Upper lobe of left lung (tissue), 6 donors: ENCODE results near the gene DNAJC8. TPM values are rescaled to one million over a fixed set of nuclear protein-coding genes. Genes with fewer than 3 reads are reported as not detected.

ENCODE experiments used
- ATAC-seq, 2 donors: fragments of 200-7000 bp; cut with Tn5 transposase; one replicate each; pipeline ENCODE4 v1.9.1; 2022; ENCODE audit warnings: mild to moderate bottlenecking in 2 of 2, moderate library complexity in 2 of 2; ENCODE audit not compliant: low FRiP score in 2 of 2
- DNase-seq, 2 donors: peaks; one replicate each; pipeline ENCODE4 v3.0.0-alpha.2; 2019 to 2020
- H3K27ac ChIP-seq, 4 donors: fragments of 200-600 bp; sonication (generic); one replicate each; pipeline ENCODE4 v1.5.1; 2016 to 2019
- H3K27me3 ChIP-seq, 4 donors: fragments of 200-600 bp; sonication (generic); one replicate each; pipeline ENCODE4 v1.5.1; 2017 to 2019
- H3K36me3 ChIP-seq, 4 donors: fragments of 200-600 bp; sonication (generic); one replicate each; pipeline ENCODE4 v1.5.1; 2016 to 2019
- H3K4me1 ChIP-seq, 4 donors: fragments of 200-600 bp; sonication (generic); one replicate each; pipeline ENCODE4 v1.5.1; 2018 to 2019
- H3K4me3 ChIP-seq, 4 donors: fragments of 200-600 bp; sonication (generic); one replicate each; pipeline ENCODE4 v1.5.1; 2017 to 2019; ENCODE audit warnings: mild to moderate bottlenecking in 2 of 4, moderate library complexity in 1 of 4
- H3K9me3 ChIP-seq, 4 donors: fragments of 200-600 bp; sonication (generic); one replicate each; pipeline ENCODE4 v1.5.1; 2018 to 2019
- EP300 ChIP-seq, 4 donors: sonication (generic); formaldehyde crosslinking; IDR thresholded peaks; one replicate each; pipeline ENCODE4 v1.5.1; 2017; ENCODE audit warnings: antibody characterized with exemption in 4 of 4, control low read depth in 2 of 4
- POLR2A ChIP-seq, 4 donors: fragments of 450-650 bp; IDR thresholded peaks; one replicate each; pipeline ENCODE4 v1.5.1; 2016 to 2017; ENCODE audit warnings: antibody characterized with exemption in 4 of 4, mild to moderate bottlenecking in 2 of 4
- POLR2AphosphoS5 ChIP-seq, 2 donors: sonication (generic); formaldehyde crosslinking; IDR thresholded peaks; one replicate each; pipeline ENCODE4 v1.5.1; 2017; ENCODE audit warnings: antibody characterized with exemption in 2 of 2
- WGBS, 2 donors: methylation state at CpG; one replicate each; pipeline ENCODE4 v1.1.5; 2017 to 2018; 5-methylcytosine and 5-hydroxymethylcytosine counted together
- total RNA-seq, 6 donors: library from RNA; depleted of rRNA in 4 of 6; stranded (reverse); fragments of >200 nt in 4 of 6; gene quantifications; one replicate each; pipeline versions ENCODE4 v1.1.0 to v1.2.1, GENCODE V29; 2016 to 2021
- TF ChIP-seq, protein P1 (sequence below), 6 experiments: fragments of 450-650 bp in 4 of 6; fragments of 200-600 bp in 2 of 6; sonication (generic) in 2 of 6; IDR thresholded peaks; one replicate each; pipeline ENCODE4 v1.5.1; 2016 to 2019; ENCODE audit warnings: antibody characterized with exemption in 6 of 6
- donor health status: DM: no; HTN: no; CAD: no; lungs with moderate emphysema.
- donor health status: DM: no; HTN: yes; CAD: no; lungs with severe emphysema.

DNAJC8 gene
- total RNA-seq, 6 donors from 2014 or later: 50.0 to 107 (median 73.5) TPM

DNA sequence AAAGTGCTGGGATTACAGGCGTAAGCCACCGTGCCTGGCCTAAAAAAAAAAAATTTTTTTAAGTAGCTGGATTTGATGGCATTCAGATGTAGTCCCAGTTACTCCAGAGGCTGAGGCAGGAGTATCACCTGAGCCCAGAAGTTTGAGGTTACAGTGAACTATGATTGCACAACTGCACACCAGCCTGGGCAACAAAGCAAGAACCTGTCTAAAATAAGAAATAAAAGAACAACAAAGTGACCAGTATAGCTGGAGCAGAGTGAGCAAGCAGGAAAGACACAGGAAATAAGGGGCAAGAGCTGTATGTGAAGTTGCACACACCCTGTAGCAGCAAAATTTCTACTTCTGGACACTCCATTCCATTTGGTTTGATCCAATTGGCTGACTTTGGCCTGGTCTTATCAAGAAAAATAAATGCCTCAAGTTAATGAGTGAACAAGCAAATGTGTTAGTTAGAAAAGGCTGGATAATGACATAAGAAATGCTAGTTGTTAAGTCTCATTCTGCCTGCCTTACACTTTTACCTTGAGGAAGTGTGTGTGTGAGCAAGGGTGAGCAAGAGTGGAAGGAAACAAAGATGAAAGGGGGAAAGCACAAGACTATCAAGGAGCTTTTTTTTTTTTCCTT, 11.0 kb upstream of the DNAJC8 start:
- H3K4me3 ChIP-seq: no peak overlapping the region
- WGBS, 2 donors: 49 to 50% methylated on average over 2 of the region's 2 CpGs

DNA sequence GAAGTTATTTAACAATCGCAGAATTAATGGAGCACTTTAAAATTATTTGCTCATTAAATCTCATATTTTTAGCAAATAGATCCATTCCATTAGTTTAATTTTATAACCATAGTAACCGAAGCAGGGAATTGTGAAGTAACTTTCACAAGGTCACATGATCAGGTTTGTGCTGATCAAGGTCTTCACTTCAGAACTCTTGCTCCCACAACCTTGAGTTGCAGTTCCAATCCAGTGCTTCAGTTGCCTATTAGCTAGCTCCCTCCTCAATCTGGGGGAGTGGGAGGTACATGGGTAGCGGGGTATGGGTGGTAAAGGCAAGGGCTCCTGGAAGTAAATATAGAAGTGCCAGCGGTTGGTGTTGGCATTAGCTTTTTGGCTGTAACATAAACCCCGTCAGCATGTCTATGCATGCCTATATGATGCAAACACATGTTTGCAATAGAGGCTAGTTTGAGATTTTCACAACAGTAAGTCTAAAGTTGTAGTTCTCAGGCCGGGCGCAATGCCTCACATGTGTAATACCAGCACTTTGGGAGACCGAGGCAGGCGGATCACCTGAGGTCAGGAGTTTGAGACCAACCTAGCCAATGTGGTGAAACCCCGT, 8.9 kb upstream of the DNAJC8 start:
- TF ChIP-seq, protein P1, sequence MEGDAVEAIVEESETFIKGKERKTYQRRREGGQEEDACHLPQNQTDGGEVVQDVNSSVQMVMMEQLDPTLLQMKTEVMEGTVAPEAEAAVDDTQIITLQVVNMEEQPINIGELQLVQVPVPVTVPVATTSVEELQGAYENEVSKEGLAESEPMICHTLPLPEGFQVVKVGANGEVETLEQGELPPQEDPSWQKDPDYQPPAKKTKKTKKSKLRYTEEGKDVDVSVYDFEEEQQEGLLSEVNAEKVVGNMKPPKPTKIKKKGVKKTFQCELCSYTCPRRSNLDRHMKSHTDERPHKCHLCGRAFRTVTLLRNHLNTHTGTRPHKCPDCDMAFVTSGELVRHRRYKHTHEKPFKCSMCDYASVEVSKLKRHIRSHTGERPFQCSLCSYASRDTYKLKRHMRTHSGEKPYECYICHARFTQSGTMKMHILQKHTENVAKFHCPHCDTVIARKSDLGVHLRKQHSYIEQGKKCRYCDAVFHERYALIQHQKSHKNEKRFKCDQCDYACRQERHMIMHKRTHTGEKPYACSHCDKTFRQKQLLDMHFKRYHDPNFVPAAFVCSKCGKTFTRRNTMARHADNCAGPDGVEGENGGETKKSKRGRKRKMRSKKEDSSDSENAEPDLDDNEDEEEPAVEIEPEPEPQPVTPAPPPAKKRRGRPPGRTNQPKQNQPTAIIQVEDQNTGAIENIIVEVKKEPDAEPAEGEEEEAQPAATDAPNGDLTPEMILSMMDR (IDR thresholded peaks at IDR 0.05): no peak
- no peak for TF ChIP-seq EP300 (IDR thresholded peaks at IDR 0.05)
- no peak for TF ChIP-seq POLR2A (IDR thresholded peaks at IDR 0.05)
- TF ChIP-seq POLR2AphosphoS5 (IDR thresholded peaks at IDR 0.05): no peak
- no peaks in the 10 kb centered on the region for H3K27me3 ChIP-seq
- no peak for DNase-seq
- peaks cover 0 to 9% (median 0%) of the 10 kb centered on the region in 4 donors for H3K36me3 ChIP-seq
- H3K27ac ChIP-seq: no peak overlapping the region
- no peak overlapping the region for H3K4me3 ChIP-seq
- no peak for ATAC-seq
- no peaks in the 10 kb centered on the region for H3K9me3 ChIP-seq
- WGBS, 2 donors: 89 to 92% methylated on average over 10 of the region's 10 CpGs
- H3K4me1 ChIP-seq: peaks cover 8 to 31% (median 22%) of the 10 kb centered on the region in 4 donors

More for the DNA sequence above, 11.0 kb upstream of the DNAJC8 start:
- TF ChIP-seq POLR2A (IDR thresholded peaks at IDR 0.05): no peak
- TF ChIP-seq POLR2AphosphoS5 (IDR thresholded peaks at IDR 0.05): no peak
- TF ChIP-seq EP300 (IDR thresholded peaks at IDR 0.05): no peak
- TF ChIP-seq, protein P1 (IDR thresholded peaks at IDR 0.05): no peak
- Histone ChIP-seq H3K27ac (peak overlapping the region in 2 of 4 donors; percentile 16 to 54), H3K27me3 (no peaks in the 10 kb centered on the region), H3K9me3 (no peaks in the 10 kb centered on the region), H3K36me3 (peaks cover 0 to 4% (median 0%) of the 10 kb centered on the region in 4 donors), H3K4me1 (peaks cover 14 to 38% (median 28%) of the 10 kb centered on the region in 4 donors)
- no peak for ATAC-seq
- no peak for DNase-seq

DNA sequence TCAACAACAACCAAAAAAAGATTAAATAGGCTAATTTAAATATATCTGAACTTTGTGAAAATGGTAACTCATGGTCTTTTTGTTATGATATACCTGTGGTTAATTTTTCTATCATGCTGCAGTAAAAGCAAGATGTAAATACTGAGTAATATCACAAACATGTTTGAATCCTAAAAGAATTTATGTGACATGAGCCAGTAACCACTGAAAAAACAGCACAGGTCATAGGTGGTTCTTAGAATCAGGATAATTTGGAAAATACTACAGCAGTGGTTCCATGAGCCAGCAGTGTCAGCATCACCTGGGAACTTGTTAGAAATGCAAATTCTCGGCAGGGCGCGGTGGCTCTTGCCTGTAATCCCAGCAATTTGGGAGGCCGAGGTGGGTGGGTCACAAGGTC, 7.2 kb upstream of the DNAJC8 start:
- no peaks in the 10 kb centered on the region for H3K9me3 ChIP-seq
- no peak for ATAC-seq
- H3K27me3 ChIP-seq: no peaks in the 10 kb centered on the region
- peaks cover 0 to 9% (median 0%) of the 10 kb centered on the region in 4 donors for H3K36me3 ChIP-seq
- H3K4me3 ChIP-seq: no peak overlapping the region
- no peak for TF ChIP-seq POLR2A (IDR thresholded peaks at IDR 0.05)
- no peak for TF ChIP-seq POLR2AphosphoS5 (IDR thresholded peaks at IDR 0.05)
- TF ChIP-seq EP300 (IDR thresholded peaks at IDR 0.05): no peak
- TF ChIP-seq, protein P1 (IDR thresholded peaks at IDR 0.05): no peak
- WGBS, 2 donors: 88 to 91% methylated on average over 4 of the region's 4 CpGs
- peaks cover 14 to 31% (median 23%) of the 10 kb centered on the region in 4 donors for H3K4me1 ChIP-seq
- no peak overlapping the region for H3K27ac ChIP-seq
- DNase-seq: no peak

DNA sequence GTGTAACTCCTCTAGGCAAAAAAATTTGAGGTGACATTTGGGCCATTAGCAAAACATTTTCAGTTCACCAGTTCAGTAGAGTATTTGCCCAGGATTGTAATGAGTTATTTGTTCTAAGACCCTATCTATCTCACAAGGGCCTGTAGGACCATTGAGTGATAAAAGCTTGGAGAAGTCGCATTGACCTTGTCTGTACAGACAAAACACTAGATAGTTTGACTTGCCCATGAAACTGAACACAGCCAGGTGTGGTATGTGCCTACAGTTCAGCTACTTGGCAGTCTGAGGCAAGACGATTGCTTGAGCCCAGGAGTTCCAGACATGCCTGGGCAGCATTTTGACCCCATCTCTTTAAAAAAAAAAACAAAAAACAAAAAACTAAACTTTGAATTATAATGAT, 6.2 kb upstream of the DNAJC8 start:
- TF ChIP-seq EP300 (IDR thresholded peaks at IDR 0.05): no peak
- TF ChIP-seq, protein P1 (IDR thresholded peaks at IDR 0.05): no peak
- TF ChIP-seq POLR2A (IDR thresholded peaks at IDR 0.05): no peak
- TF ChIP-seq POLR2AphosphoS5 (IDR thresholded peaks at IDR 0.05): no peak
- Histone ChIP-seq H3K4me3 (no peak overlapping the region), H3K27me3 (no peaks in the 10 kb centered on the region), H3K36me3 (peaks cover 0 to 9% (median 0%) of the 10 kb centered on the region in 4 donors), H3K4me1 (peaks cover 14 to 29% (median 18%) of the 10 kb centered on the region in 4 donors), H3K27ac (no peak overlapping the region), H3K9me3 (no peaks in the 10 kb centered on the region)
- no peak for DNase-seq
- WGBS, 2 donors: 73 to 78% methylated on average over 2 of the region's 2 CpGs
- ATAC-seq: no peak
